HCT116 (cell line): ENCODE measurements around the gene UTS2B.

Experiments
- CEBPB ChIP-seq: IDR thresholded peaks from 2 replicates; pipeline ENCODE4 v1.6.1; 2012; ENCODE audit warnings: low read depth
- CTCF ChIP-seq, 3 experiments: fragments of 200-600 bp in 1 of 3; sonication (generic) in 1 of 3; IDR thresholded peaks in 2 of 3; conservative IDR thresholded peaks in 1 of 3; 2 replicates each; pipeline ENCODE4 v1.5.1; 2012 to 2017; ENCODE audit warnings: low read depth in 2 of 3, low read length in 2 of 3, antibody characterized with exemption in 1 of 3, borderline replicate concordance in 1 of 3, control low read depth in 1 of 3, mild to moderate bottlenecking in 1 of 3, mixed read lengths in 1 of 3, mixed run types in 1 of 3, moderate library complexity in 1 of 3; ENCODE audit not compliant: insufficient read depth in 1 of 3
- EZH2 ChIP-seq: fragments of 200-600 bp; sonication (generic); IDR thresholded peaks from 2 replicates; pipeline ENCODE4 v1.6.1; 2017; ENCODE audit warnings: antibody characterized with exemption, mixed run types
- FOSL1 ChIP-seq: IDR thresholded peaks from 2 replicates; pipeline ENCODE4 v1.6.1; 2012; ENCODE audit warnings: low read depth
- POLR2A ChIP-seq: IDR thresholded peaks from 2 replicates; pipeline ENCODE4 v1.7.0; 2011; ENCODE audit warnings: borderline replicate concordance; ENCODE audit not compliant: insufficient read depth, insufficient read length; ENCODE audit errors: extremely low read depth
- POLR2AphosphoS5 ChIP-seq: IDR thresholded peaks from 2 replicates; pipeline ENCODE4 v1.6.1; 2011; ENCODE audit warnings: mild to moderate bottlenecking, low read depth, low read length, moderate library complexity
- RAD21 ChIP-seq: IDR thresholded peaks from 2 replicates; pipeline ENCODE4 v1.6.1; 2012; ENCODE audit warnings: low read depth, mild to moderate bottlenecking
- YY1 ChIP-seq: IDR thresholded peaks from 2 replicates; pipeline ENCODE4 v1.6.1; 2011; ENCODE audit warnings: low read length, low read depth, moderate library complexity, mild to moderate bottlenecking; ENCODE audit not compliant: insufficient replicate concordance; ENCODE audit errors: extremely low read depth
- ZNF274 ChIP-seq: fragments of 200-500 bp; sonication (Bioruptor generic); IDR thresholded peaks from 2 replicates; pipeline ENCODE4 v1.6.1; 2014; ENCODE audit warnings: mild to moderate bottlenecking, low read depth, low read length, inconsistent platforms

- no peak for TF ChIP-seq EZH2
- TF ChIP-seq YY1, result no peak
- no peak for TF ChIP-seq ZNF274
- TF ChIP-seq CTCF (IDR thresholded peaks at IDR 0.05 in 2 of 3, conservative IDR thresholded peaks at IDR 0.05 in 1 of 3; ENCODE audit: borderline replicate concordance in 1 of 3, insufficient read depth in 1 of 3, low read depth in 2 of 3, low read length in 2 of 3), result no peak
- TF ChIP-seq FOSL1, result no peak
- no peak for TF ChIP-seq RAD21
- no peak for TF ChIP-seq POLR2A
- no peak for TF ChIP-seq POLR2AphosphoS5
- TF ChIP-seq CEBPB, result no peak
These were observed 61.6 kb downstream of the UTS2B start for GRCh38 chr3:191268737-191269136.
